Natural killer cell (primary cell): ENCODE data around the gene RMI1. TPM values are rescaled to one million over a fixed set of nuclear protein-coding genes. Genes with fewer than 3 reads are reported as not detected.

Experiments
- ATAC-seq, 3 donors: fragments of 150-1000 bp in 2 of 3; fragments of 200-7000 bp in 1 of 3; cut with Tn5 transposase; 1 replicate in 1 of 3; 2 replicates in 2 of 3; pipeline ENCODE4 v1.10.0; 2021; ENCODE audit warnings: mild to moderate bottlenecking in 2 of 3, moderate library complexity in 2 of 3
- DNase-seq, 2 donors: peaks; one replicate each; pipeline versions ENCODE4 v3.0.0 to v3.0.0-alpha.2; 2013 to 2021; ENCODE audit warnings: mixed read lengths in 1 of 2
- H3K27ac ChIP-seq: one replicate; pipeline ENCODE4 v1.5.1; 2013; ENCODE audit warnings: mild to moderate bottlenecking, low read length
- H3K27me3 ChIP-seq: one replicate; pipeline ENCODE4 v1.6.1; 2013; ENCODE audit warnings: low read length; ENCODE audit not compliant: control insufficient read depth, insufficient read depth
- H3K36me3 ChIP-seq: one replicate; pipeline ENCODE4 v1.6.1; 2013; ENCODE audit warnings: low read length; ENCODE audit not compliant: control insufficient read depth, insufficient read depth
- H3K4me1 ChIP-seq: one replicate; pipeline ENCODE4 v1.6.1; 2013; ENCODE audit warnings: low read length; ENCODE audit not compliant: control insufficient read depth, insufficient read depth
- H3K4me3 ChIP-seq: one replicate; pipeline ENCODE4 v1.5.1; 2013; ENCODE audit warnings: low read length
- H3K9me3 ChIP-seq: one replicate; pipeline ENCODE4 v1.6.1; 2013; ENCODE audit warnings: low read length; ENCODE audit not compliant: control insufficient read depth, insufficient read depth
- H3K27ac Mint-ChIP-seq, 2 donors: one replicate each; pipeline ENCODE4 v1.8.0; 2022; ENCODE audit warnings: mild to moderate bottlenecking in 2 of 2, mixed read lengths in 2 of 2, moderate library complexity in 1 of 2
- H3K27me3 Mint-ChIP-seq, 2 donors: one replicate each; pipeline ENCODE4 v1.8.0; 2022; ENCODE audit warnings: low read depth in 2 of 2, mixed read lengths in 2 of 2
- H3K36me3 Mint-ChIP-seq: one replicate; pipeline ENCODE4 v1.8.0; 2022; ENCODE audit warnings: mixed read lengths
- H3K4me1 Mint-ChIP-seq, 2 donors: one replicate each; pipeline ENCODE4 v1.8.0; 2022; ENCODE audit warnings: mixed read lengths in 2 of 2
- H3K4me3 Mint-ChIP-seq: one replicate; pipeline ENCODE4 v1.8.0; 2022; ENCODE audit warnings: mild to moderate bottlenecking, moderate library complexity, mixed read lengths
- H3K9me3 Mint-ChIP-seq, 2 donors: one replicate each; pipeline ENCODE4 v1.8.0; 2022; ENCODE audit warnings: mixed read lengths in 2 of 2
- CTCF ChIP-seq: fragments of 200-600 bp; IDR thresholded peaks from one replicate; pipeline ENCODE4 v1.8.0; 2022; ENCODE audit warnings: antibody characterized with exemption
- WGBS: methylation state at CpG from one replicate; pipeline ENCODE4 v1.1.7; 2013; ENCODE audit warnings: missing lambda C conversion rate; ENCODE audit not compliant: insufficient coverage; 5-methylcytosine and 5-hydroxymethylcytosine counted together
- intact Hi-C: fragments of 100-400 bp; cut with micrococcal nuclease; formaldehyde crosslinking; loops from one replicate; pipeline ENCODE4 v1.14.2; 2022
- total RNA-seq, 4 donors: library from RNA; stranded (reverse); fragments of 120-200 nt in 1 of 4; gene quantifications; one replicate each; pipeline versions ENCODE4 v1.2.3 to v1.2.4, GENCODE V29; 2013 to 2022

RMI1 gene
- total RNA-seq, 3 donors from 2014 or later (not counting 1 experiment from before 2014, with no cell fraction given) = 2.8 to 5.4 (median 3.0) TPM

- Histone ChIP-seq H3K4me1 (peaks cover 4% of the 10 kb centered on the region), H3K36me3 (peaks cover 65% of the 10 kb centered on the region), H3K27ac (no peak overlapping the region), H3K9me3 (no peaks in the 10 kb centered on the region), H3K27me3 (no peaks in the 10 kb centered on the region), H3K4me3 (no peak overlapping the region)
- no peak for ATAC-seq
- no peak for DNase-seq
- Mint-ChIP-seq H3K27ac (peak overlapping the region; percentile 8 to 100), H3K36me3 (peaks cover 63% of the 10 kb centered on the region), H3K27me3 (no peaks in the 10 kb centered on the region), H3K4me3 (peak overlapping the region; percentile 95), H3K4me1 (peaks cover 76 to 80% of the 10 kb centered on the region in 2 donors), H3K9me3 (no peaks in the 10 kb centered on the region)
- TF ChIP-seq CTCF = no peak
- WGBS = 100% methylated on average over 1 of the region's 2 CpGs
- intact Hi-C loops = no loop called here
Observed at GRCh38 chr9:83976372-83976771, 4.2 kb upstream of the RMI1 start.

GRCh38 chr9:83977196-83977595 lies 3.4 kb upstream of the RMI1 start:
- Histone ChIP-seq H3K4me1 (peaks cover 6% of the 10 kb centered on the region), H3K4me3 (no peak overlapping the region), H3K27me3 (no peaks in the 10 kb centered on the region), H3K9me3 (no peaks in the 10 kb centered on the region), H3K27ac (no peak overlapping the region), H3K36me3 (peaks cover 57% of the 10 kb centered on the region)
- H3K9me3 Mint-ChIP-seq = no peaks in the 10 kb centered on the region
- peak overlapping the region; percentile 95 for H3K4me3 Mint-ChIP-seq
- no peak for ATAC-seq
- H3K27ac Mint-ChIP-seq = peak overlapping the region; percentile 100
- no peak for TF ChIP-seq CTCF
- peaks cover 55% of the 10 kb centered on the region for H3K36me3 Mint-ChIP-seq
- H3K4me1 Mint-ChIP-seq = peaks cover 74 to 76% of the 10 kb centered on the region in 2 donors
- no peak for DNase-seq
- no peaks in the 10 kb centered on the region for H3K27me3 Mint-ChIP-seq
- intact Hi-C loops = no loop called here
- WGBS = 57% methylated on average over 1 of the region's 1 CpG

GRCh38 chr9:83978992-83979811 lies 1.4 kb upstream of the RMI1 start:
- H3K4me3 Mint-ChIP-seq = peak overlapping the region; percentile 95
- H3K27ac ChIP-seq = peak overlapping the region; percentile 98
- peaks cover 64 to 72% of the 10 kb centered on the region in 2 donors for H3K4me1 Mint-ChIP-seq
- no peaks in the 10 kb centered on the region for H3K27me3 Mint-ChIP-seq
- no peaks in the 10 kb centered on the region for H3K9me3 Mint-ChIP-seq
- H3K27ac Mint-ChIP-seq = peak overlapping the region; percentile 100
- H3K4me3 ChIP-seq = peak overlapping the region; percentile 96
- WGBS = under 1% methylated on average over 53 of the region's 55 CpGs
- peak; percentile 45 to 71 (median 52) for ATAC-seq
- H3K9me3 ChIP-seq = no peaks in the 10 kb centered on the region
- peak; percentile 81 to 93 for DNase-seq
- H3K4me1 ChIP-seq = peaks cover 6% of the 10 kb centered on the region
- H3K36me3 ChIP-seq = peaks cover 37% of the 10 kb centered on the region
- H3K36me3 Mint-ChIP-seq = peaks cover 36% of the 10 kb centered on the region
- no peaks in the 10 kb centered on the region for H3K27me3 ChIP-seq
- intact Hi-C loops = no loop called here
- no peak for TF ChIP-seq CTCF
